Right lobe of liver (tissue), 4 donors: ENCODE results near the gene SPINDOC.

ENCODE experiments used
- CTCF ChIP-seq, 4 donors: fragments of 200-600 bp in 3 of 4; fragments of 450-650 bp in 1 of 4; IDR thresholded peaks; one replicate each; pipeline versions ENCODE4 v1.5.1 to v1.8.0; 2016 to 2022; ENCODE audit warnings: antibody characterized with exemption in 4 of 4, mild to moderate bottlenecking in 2 of 4
- POLR2A ChIP-seq: fragments of 450-650 bp; IDR thresholded peaks from one replicate; pipeline ENCODE4 v1.6.1; 2017; ENCODE audit warnings: antibody characterized with exemption, mild to moderate bottlenecking
- donor health status: DM: no; HTN: no; CAD: no.
- donor health status: DM: no; HTN: no; CAD: no.
- donor health status: DM: no; HTN: yes; CAD: no.

- TF ChIP-seq CTCF (IDR thresholded peaks at IDR 0.05) (no peak), POLR2A (no peak)
Measured at GRCh38 chr11:63854696-63855095, 41.4 kb downstream of the SPINDOC start.
